ENCODE data around the gene TGFBR2.
A peak's percentile ranks its signal among the peaks of the same experiment; 100 is the strongest.

The TGFBR2 gene

GRCh38 chr3:30637310-30638219 lies 31.2 kb downstream of the TGFBR2 start:
- Histone ChIP-seq H3K4me2 (ENCODE audit: low read depth, low read length, poor library complexity, severe bottlenecking) (peak overlapping the region; percentile 90), H4K20me1 (ENCODE audit: insufficient read depth, low read length, poor library complexity, severe bottlenecking) (peaks cover 14% of the 10 kb centered on the region), H3K9me3 (ENCODE audit: insufficient read depth, low read depth, low read length) (no peaks in the 10 kb centered on the region), H3K9me2 (replicated peaks; ENCODE audit: low read depth, low read length) (no peaks in the 10 kb centered on the region), H3K9ac (ENCODE audit: low read depth, low read length, poor library complexity, severe bottlenecking) (peak overlapping the region; percentile 79), H3F3A (ENCODE audit: low read depth) (peaks cover 11% of the 10 kb centered on the region), H3K79me2 (ENCODE audit: insufficient read depth, low read length) (peaks cover 100% of the 10 kb centered on the region), H2AFZ (ENCODE audit: low read length) (no peak overlapping the region), H3K36me3 (ENCODE audit: insufficient read depth, low read length) (peaks cover 9% of the 10 kb centered on the region), H3K4me3 (ENCODE audit: low read length, poor library complexity, severe bottlenecking) (no peak overlapping the region), H3K4me1 (ENCODE audit: insufficient read depth, low read length, poor library complexity, severe bottlenecking) (peaks cover 98% of the 10 kb centered on the region), H3K27me3 (ENCODE audit: insufficient read depth, low read length, poor library complexity, severe bottlenecking) (no peaks in the 10 kb centered on the region)
- TF ChIP-seq, protein P1, sequence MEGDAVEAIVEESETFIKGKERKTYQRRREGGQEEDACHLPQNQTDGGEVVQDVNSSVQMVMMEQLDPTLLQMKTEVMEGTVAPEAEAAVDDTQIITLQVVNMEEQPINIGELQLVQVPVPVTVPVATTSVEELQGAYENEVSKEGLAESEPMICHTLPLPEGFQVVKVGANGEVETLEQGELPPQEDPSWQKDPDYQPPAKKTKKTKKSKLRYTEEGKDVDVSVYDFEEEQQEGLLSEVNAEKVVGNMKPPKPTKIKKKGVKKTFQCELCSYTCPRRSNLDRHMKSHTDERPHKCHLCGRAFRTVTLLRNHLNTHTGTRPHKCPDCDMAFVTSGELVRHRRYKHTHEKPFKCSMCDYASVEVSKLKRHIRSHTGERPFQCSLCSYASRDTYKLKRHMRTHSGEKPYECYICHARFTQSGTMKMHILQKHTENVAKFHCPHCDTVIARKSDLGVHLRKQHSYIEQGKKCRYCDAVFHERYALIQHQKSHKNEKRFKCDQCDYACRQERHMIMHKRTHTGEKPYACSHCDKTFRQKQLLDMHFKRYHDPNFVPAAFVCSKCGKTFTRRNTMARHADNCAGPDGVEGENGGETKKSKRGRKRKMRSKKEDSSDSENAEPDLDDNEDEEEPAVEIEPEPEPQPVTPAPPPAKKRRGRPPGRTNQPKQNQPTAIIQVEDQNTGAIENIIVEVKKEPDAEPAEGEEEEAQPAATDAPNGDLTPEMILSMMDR (conservative IDR thresholded peaks at IDR 0.05; ENCODE audit: low read length): no peak
- no peak for TF ChIP-seq EZH2phosphoT487 (IDR thresholded peaks at IDR 0.05; ENCODE audit: borderline replicate concordance)

GRCh38 chr3:30638685-30639412 lies 32.4 kb downstream of the TGFBR2 start:
- TF ChIP-seq, protein P1 (conservative IDR thresholded peaks at IDR 0.05; ENCODE audit: low read length): no peak
- no peak for TF ChIP-seq EZH2phosphoT487 (IDR thresholded peaks at IDR 0.05; ENCODE audit: borderline replicate concordance)
- H3K9ac ChIP-seq (ENCODE audit: low read depth, low read length, poor library complexity, severe bottlenecking): peak overlapping the region; percentile 79
- H3K4me1 ChIP-seq (ENCODE audit: insufficient read depth, low read length, poor library complexity, severe bottlenecking): peaks cover 98% of the 10 kb centered on the region
- no peaks in the 10 kb centered on the region for H3K9me2 ChIP-seq (replicated peaks; ENCODE audit: low read depth, low read length)
- peaks cover 95% of the 10 kb centered on the region for H3K79me2 ChIP-seq (ENCODE audit: insufficient read depth, low read length)
- peaks cover 4% of the 10 kb centered on the region; the same call in 1 of the 2 replicates for H3K36me3 ChIP-seq (ENCODE audit: insufficient read depth, low read length)
- peaks cover 14% of the 10 kb centered on the region for H4K20me1 ChIP-seq (ENCODE audit: insufficient read depth, low read length, poor library complexity, severe bottlenecking)
- H3K27me3 ChIP-seq (ENCODE audit: insufficient read depth, low read length, poor library complexity, severe bottlenecking): no peaks in the 10 kb centered on the region
- H3K9me3 ChIP-seq (ENCODE audit: insufficient read depth, low read depth, low read length): no peaks in the 10 kb centered on the region
- peaks cover 23% of the 10 kb centered on the region for H3F3A ChIP-seq (ENCODE audit: low read depth)
- H3K4me3 ChIP-seq (ENCODE audit: low read length, poor library complexity, severe bottlenecking): peak overlapping the region; percentile 30
- no peak overlapping the region for H2AFZ ChIP-seq (ENCODE audit: low read length)
- H3K4me2 ChIP-seq (ENCODE audit: low read depth, low read length, poor library complexity, severe bottlenecking): peak overlapping the region; percentile 90

DNA sequence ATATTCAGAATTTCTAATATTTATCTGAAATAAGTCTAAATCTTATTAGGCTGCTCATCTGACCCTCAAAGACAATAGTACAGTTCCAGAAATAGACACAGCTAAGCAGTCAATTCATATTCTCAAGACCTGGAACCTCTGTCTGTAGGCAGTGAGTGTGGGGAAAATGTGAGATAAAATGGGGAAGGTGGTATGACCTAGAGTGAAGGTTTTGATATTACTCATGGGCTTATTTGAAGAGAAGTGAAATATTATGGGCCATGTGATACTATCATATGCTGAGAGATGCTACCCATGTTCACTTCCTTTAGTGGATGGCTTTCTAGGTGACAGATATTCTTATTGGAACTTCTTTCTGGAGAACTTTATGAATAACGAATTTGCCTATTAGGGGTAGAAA lies 33.5 kb downstream of the TGFBR2 start:
- no peaks in the 10 kb centered on the region for H3K9me2 ChIP-seq (replicated peaks; ENCODE audit: low read depth, low read length)
- peak overlapping the region; percentile 79 for H3K9ac ChIP-seq (ENCODE audit: low read depth, low read length, poor library complexity, severe bottlenecking)
- H3K27me3 ChIP-seq (ENCODE audit: insufficient read depth, low read length, poor library complexity, severe bottlenecking): no peaks in the 10 kb centered on the region
- peaks cover 7% of the 10 kb centered on the region for H4K20me1 ChIP-seq (ENCODE audit: insufficient read depth, low read length, poor library complexity, severe bottlenecking)
- no peaks in the 10 kb centered on the region for H3K9me3 ChIP-seq (ENCODE audit: insufficient read depth, low read depth, low read length)
- H3K36me3 ChIP-seq (ENCODE audit: insufficient read depth, low read length): no peaks in the 10 kb centered on the region; the same call in 1 of the 2 replicates
- peak overlapping the region; percentile 67 for H3K4me3 ChIP-seq (ENCODE audit: low read length, poor library complexity, severe bottlenecking)
- no peak overlapping the region for H2AFZ ChIP-seq (ENCODE audit: low read length)
- peaks cover 26% of the 10 kb centered on the region for H3F3A ChIP-seq (ENCODE audit: low read depth)
- peaks cover 97% of the 10 kb centered on the region for H3K4me1 ChIP-seq (ENCODE audit: insufficient read depth, low read length, poor library complexity, severe bottlenecking)
- H3K79me2 ChIP-seq (ENCODE audit: insufficient read depth, low read length): peaks cover 84% of the 10 kb centered on the region
- TF ChIP-seq EZH2phosphoT487 (IDR thresholded peaks at IDR 0.05; ENCODE audit: borderline replicate concordance): no peak
- TF ChIP-seq, protein P1 (conservative IDR thresholded peaks at IDR 0.05; ENCODE audit: low read length): no peak
- H3K4me2 ChIP-seq (ENCODE audit: low read depth, low read length, poor library complexity, severe bottlenecking): peak overlapping the region; percentile 90
